ENCODE measurements around the gene MYO7B. TPM values are rescaled to one million over a fixed set of nuclear protein-coding genes. Genes with fewer than 3 reads are reported as not detected.
A peak's percentile ranks its signal among the peaks of the same experiment; 100 is the strongest.
"Not testable (repeated sequence)": the region's sequence is repeated elsewhere in the genome, so short reads cannot be mapped to it uniquely, and the experiment has no call there.

The MYO7B gene
- total RNA-seq, 2 experiments from 2014 or later, result 4.7 to 5.2 TPM

- Mint-ChIP-seq H3K9me3 (no peaks in the 10 kb centered on the region), H3K27ac (peak overlapping the region; percentile 17), H3K4me3 (no peak overlapping the region), H3K27me3 (no peaks in the 10 kb centered on the region), H3K4me1 (peaks cover 52% of the 10 kb centered on the region), H3K36me3 (peaks cover 41% of the 10 kb centered on the region)
- POLR2A ChIA-PET, result interaction anchor here (1.2 kb wide), 1 partner anchor 14 kb away, joined by 3 read pairs; no protein-coding TSS in a partner anchor
- DNase-seq (no peak), ATAC-seq (ENCODE audit: low read depth) (no peak)
These were observed 23.1 kb upstream of the MYO7B start for GRCh38 chr2:127512362-127512761.

GRCh38 chr2:127514076-127514475 lies 21.4 kb upstream of the MYO7B start:
- peaks cover 42% of the 10 kb centered on the region for H3K4me1 Mint-ChIP-seq
- H3K27ac Mint-ChIP-seq, result no peak overlapping the region
- no peaks in the 10 kb centered on the region for H3K27me3 Mint-ChIP-seq
- H3K4me3 Mint-ChIP-seq, result no peak overlapping the region
- POLR2A ChIA-PET, result interaction anchor here (1.4 to 2.9 kb wide), 2 partner anchors 12 to 50 kb away, joined by 4 to 7 read pairs; partner anchors contain the start of gene IWS1
- H3K36me3 Mint-ChIP-seq, result peaks cover 44% of the 10 kb centered on the region
- DNase-seq (no peak), ATAC-seq (ENCODE audit: low read depth) (no peak)
- no peaks in the 10 kb centered on the region for H3K9me3 Mint-ChIP-seq

GRCh38 chr2:127514485-127514884 lies 21.0 kb upstream of the MYO7B start:
- no peak overlapping the region for H3K27ac Mint-ChIP-seq
- peaks cover 42% of the 10 kb centered on the region for H3K4me1 Mint-ChIP-seq
- H3K4me3 Mint-ChIP-seq, result no peak overlapping the region
- H3K27me3 Mint-ChIP-seq, result no peaks in the 10 kb centered on the region
- peaks cover 44% of the 10 kb centered on the region for H3K36me3 Mint-ChIP-seq
- H3K9me3 Mint-ChIP-seq, result no peaks in the 10 kb centered on the region
- DNase-seq (no peak), ATAC-seq (ENCODE audit: low read depth) (no peak)
- POLR2A ChIA-PET, result interaction anchor here (1.4 to 2.9 kb wide), 2 partner anchors 12 to 49 kb away, joined by 4 to 7 read pairs; partner anchors contain the start of gene IWS1

GRCh38 chr2:127515383-127515915 lies 20.0 kb upstream of the MYO7B start:
- Mint-ChIP-seq H3K4me3 (no peak overlapping the region), H3K9me3 (no peaks in the 10 kb centered on the region), H3K27me3 (no peaks in the 10 kb centered on the region), H3K4me1 (peaks cover 47% of the 10 kb centered on the region), H3K36me3 (peaks cover 45% of the 10 kb centered on the region), H3K27ac (no peak overlapping the region)
- POLR2A ChIA-PET, result interaction anchor here (1.2 to 2.9 kb wide), 2 partner anchors 10 to 48 kb away, joined by 4 to 7 read pairs; no protein-coding TSS in a partner anchor
- no peak for ATAC-seq (ENCODE audit: low read depth)
- DNase-seq, result no peak

- Mint-ChIP-seq H3K36me3 (peaks cover 41% of the 10 kb centered on the region), H3K27me3 (no peaks in the 10 kb centered on the region), H3K4me3 (no peak overlapping the region), H3K4me1 (peaks cover 47% of the 10 kb centered on the region), H3K9me3 (no peaks in the 10 kb centered on the region), H3K27ac (no peak overlapping the region)
- ATAC-seq (ENCODE audit: low read depth) (no peak), DNase-seq (no peak)
- POLR2A ChIA-PET, result interaction anchor here (1.2 kb wide), 1 partner anchor 9 kb away, joined by 4 read pairs; no protein-coding TSS in a partner anchor
These were observed 19.3 kb upstream of the MYO7B start for GRCh38 chr2:127516041-127516762.

GRCh38 chr2:127517465-127517864 lies 18.0 kb upstream of the MYO7B start:
- POLR2A ChIA-PET, result interaction anchor here (0.9 kb wide), 1 partner anchor 184 kb away, joined by 3 read pairs; the partner anchor contains the start of gene SFT2D3
- peaks cover 42% of the 10 kb centered on the region for H3K4me1 Mint-ChIP-seq

GRCh38 chr2:127520424-127520823 lies 15.1 kb upstream of the MYO7B start:
- Mint-ChIP-seq H3K36me3 (peaks cover 41% of the 10 kb centered on the region), H3K4me3 (no peak overlapping the region), H3K4me1 (peaks cover 37% of the 10 kb centered on the region), H3K9me3 (no peaks in the 10 kb centered on the region), H3K27me3 (no peaks in the 10 kb centered on the region), H3K27ac (no peak overlapping the region)
- DNase-seq (no peak), ATAC-seq (ENCODE audit: low read depth) (no peak)
- POLR2A ChIA-PET, result no interaction called here

More at GRCh38 chr2:127517465-127517864, 18.0 kb upstream of the MYO7B start:
- H3K27ac Mint-ChIP-seq, result no peak overlapping the region
- peaks cover 41% of the 10 kb centered on the region for H3K36me3 Mint-ChIP-seq
- H3K4me3 Mint-ChIP-seq, result no peak overlapping the region
- H3K27me3 Mint-ChIP-seq, result no peaks in the 10 kb centered on the region
- no peak for DNase-seq
- ATAC-seq (ENCODE audit: low read depth), result no peak
- no peaks in the 10 kb centered on the region for H3K9me3 Mint-ChIP-seq

GRCh38 chr2:127523269-127523939 lies 12.1 kb upstream of the MYO7B start:
- POLR2A ChIA-PET, result no interaction called here
- ATAC-seq (ENCODE audit: low read depth) (no peak), DNase-seq (no peak)
- Mint-ChIP-seq H3K27ac (no peak overlapping the region), H3K27me3 (no peaks in the 10 kb centered on the region), H3K36me3 (peaks cover 19% of the 10 kb centered on the region), H3K4me1 (peaks cover 31% of the 10 kb centered on the region), H3K9me3 (no peaks in the 10 kb centered on the region), H3K4me3 (peak overlapping the region; percentile 22)

- H3K4me1 Mint-ChIP-seq, result peaks cover 31% of the 10 kb centered on the region
- H3K27ac Mint-ChIP-seq, result not testable (repeated sequence)
These were observed 11.2 kb upstream of the MYO7B start for GRCh38 chr2:127524198-127524834.

GRCh38 chr2:127525691-127526131 lies 9.8 kb upstream of the MYO7B start:
- H3K4me1 Mint-ChIP-seq, result peaks cover 22% of the 10 kb centered on the region
- peaks cover 6% of the 10 kb centered on the region for H3K9me3 Mint-ChIP-seq

More at GRCh38 chr2:127524198-127524834, 11.2 kb upstream of the MYO7B start:
- POLR2A ChIA-PET, result interaction anchor here (2.8 kb wide), 1 partner anchor 39 kb away, joined by 27 read pairs; no protein-coding TSS in a partner anchor
- H3K27me3 Mint-ChIP-seq; ATAC-seq (ENCODE audit: low read depth); H3K9me3 Mint-ChIP-seq; DNase-seq: not testable (repeated sequence)
- Mint-ChIP-seq H3K4me3 (peak overlapping the region; percentile 96), H3K36me3 (peaks cover 19% of the 10 kb centered on the region)

GRCh38 chr2:127526132-127527000 lies 9.1 kb upstream of the MYO7B start, which contains the start of gene IWS1:
Gene IWS1 (minus strand): TSS chr2:127526489. CDS start chr2:127526208, 281 bp downstream.
- H3K36me3 Mint-ChIP-seq, result peaks cover 11% of the 10 kb centered on the region
- POLR2A ChIA-PET, result interaction anchor here (0.7 to 2.8 kb wide), 18 partner anchors 11 to 502 kb away, joined by 3 to 27 read pairs (median 3); partner anchors contain the start of genes ERCC3, SAP130 and SFT2D3
- H3K9me3 Mint-ChIP-seq, result peaks cover 6% of the 10 kb centered on the region
- peaks cover 6% of the 10 kb centered on the region for H3K27me3 Mint-ChIP-seq
- H3K4me3 Mint-ChIP-seq, result peak within 1 kb of the TSS; percentile 96
- ATAC-seq (ENCODE audit: low read depth) (peak; percentile 91), DNase-seq (peak; percentile 91)
- peaks cover 22% of the 10 kb centered on the region for H3K4me1 Mint-ChIP-seq
- peak within 1 kb of the TSS; percentile 92 for H3K27ac Mint-ChIP-seq

More at GRCh38 chr2:127525691-127526131, 9.8 kb upstream of the MYO7B start:
- Mint-ChIP-seq H3K36me3 (peaks cover 12% of the 10 kb centered on the region), H3K4me3 (peak overlapping the region; percentile 96), H3K27ac (peak overlapping the region; percentile 92), H3K27me3 (peaks cover 6% of the 10 kb centered on the region)
- ATAC-seq (ENCODE audit: low read depth) (no peak), DNase-seq (no peak)
- POLR2A ChIA-PET, result interaction anchor here (0.9 to 2.8 kb wide), 8 partner anchors 10 to 502 kb away, joined by 3 to 27 read pairs (median 4); partner anchors contain the start of genes SAP130 and SFT2D3
